ENCODE data around the gene CNFN. TPM values are rescaled to one million over a fixed set of nuclear protein-coding genes. Genes with fewer than 3 reads are reported as not detected.

The CNFN gene
- total RNA-seq, 1 donor from 2014 or later: 3.6 TPM

Small RNA genes lying within 50 kb of the gene (microRNA-seq; reads per million reads assigned to microRNA genes)
- gene MIR8077: not detected

Other genes with a start within 250 kb of the CNFN start
- 20.6 and 21.5 TPM in 2 replicates for gene DEDD2, start 172.6 kb downstream of the CNFN start, total RNA-seq
- 18.4 and 24.2 TPM in 2 replicates for gene ZNF526, start 170.0 kb downstream of the CNFN start, total RNA-seq
- 66.1 and 68.0 TPM in 2 replicates for gene GSK3A, start 147.7 kb downstream of the CNFN start, total RNA-seq
- gene ERF, start 135.2 kb downstream of the CNFN start, total RNA-seq: 102 and 105 TPM in 2 replicates
- gene CIC, start 121.0 kb downstream of the CNFN start, total RNA-seq: 91.6 and 93.4 TPM in 2 replicates
- gene PRR19, start 88.2 kb downstream of the CNFN start, total RNA-seq: 2.2 and 2.8 TPM in 2 replicates
- 166 and 173 TPM in 2 replicates for gene PAFAH1B3, start 87.7 kb downstream of the CNFN start, total RNA-seq
- gene TMEM145, start 77.0 kb downstream of the CNFN start, total RNA-seq: 18.4 and 19.4 TPM in 2 replicates
- 38.0 and 39.2 TPM in 2 replicates for gene MEGF8, start 64.7 kb downstream of the CNFN start, total RNA-seq
- 24.5 and 29.1 TPM in 2 replicates for gene LIPE, start 37.1 kb upstream of the CNFN start, total RNA-seq
- not detected in 2 replicates for gene CXCL17, start 52.6 kb upstream of the CNFN start, total RNA-seq
- not detected in 2 replicates for gene CEACAM1, start 138.2 kb upstream of the CNFN start, total RNA-seq
- gene CEACAM8, start 204.6 kb upstream of the CNFN start, total RNA-seq: not detected in 2 replicates